DOHH2 (cell line): ENCODE data around the gene MGLL.

Experiments used
- H3F3A ChIP-seq: fragments of 200-600 bp; sonication (generic), shearing (Covaris generic); 2 replicates; pipeline ENCODE4 v1.6.0; 2016; ENCODE audit warnings: antibody characterized with exemption, mild to moderate bottlenecking; ENCODE audit not compliant: control insufficient read depth, insufficient read depth
- H3K27ac ChIP-seq: fragments of 200-600 bp; sonication (generic); 2 replicates; pipeline ENCODE4 v1.5.1; 2014; ENCODE audit warnings: low read depth, mild to moderate bottlenecking, low read length, moderate library complexity
- H3K27me3 ChIP-seq: fragments of 200-600 bp; sonication (generic); 2 replicates; pipeline ENCODE4 v1.6.1; 2014; ENCODE audit warnings: mild to moderate bottlenecking, low read length, mixed read lengths; ENCODE audit not compliant: control insufficient read depth
- H3K36me3 ChIP-seq: fragments of 200-600 bp; sonication (generic); 2 replicates; pipeline ENCODE4 v1.6.1; 2014; ENCODE audit warnings: mild to moderate bottlenecking, low read length, moderate library complexity, mixed read lengths; ENCODE audit not compliant: control insufficient read depth
- H3K4me1 ChIP-seq: fragments of 200-600 bp; sonication (generic); 2 replicates; pipeline ENCODE4 v1.6.1; 2014; ENCODE audit warnings: mild to moderate bottlenecking, low read length, mixed read lengths; ENCODE audit not compliant: control insufficient read depth
- H3K4me2 ChIP-seq: fragments of 200-600 bp; sonication (generic); 2 replicates; pipeline ENCODE4 v1.6.0; 2014; ENCODE audit warnings: mild to moderate bottlenecking, low read length, moderate library complexity
- H3K4me3 ChIP-seq: fragments of 200-600 bp; sonication (generic); 2 replicates; pipeline ENCODE4 v1.5.1; 2014; ENCODE audit warnings: mild to moderate bottlenecking, low read length, mixed read lengths
- H3K79me2 ChIP-seq: fragments of 200-600 bp; sonication (generic); 2 replicates; pipeline ENCODE4 v1.6.1; 2014; ENCODE audit warnings: mild to moderate bottlenecking, low read length, mixed read lengths; ENCODE audit not compliant: control insufficient read depth
- H3K9me2 ChIP-seq: fragments of 200-600 bp; sonication (generic); replicated peaks from 2 replicates; pipeline ENCODE4 v1.6.1; 2014; ENCODE audit warnings: mild to moderate bottlenecking, low read length, mixed read lengths; ENCODE audit not compliant: control insufficient read depth
- H3K9me3 ChIP-seq: fragments of 200-600 bp; sonication (generic); 2 replicates; pipeline ENCODE4 v1.6.1; 2014; ENCODE audit warnings: antibody characterized with exemption, low read length, mixed read lengths; ENCODE audit not compliant: control insufficient read depth, insufficient read depth
- H4K20me1 ChIP-seq: fragments of 200-600 bp; sonication (generic); 2 replicates; pipeline ENCODE4 v1.6.0; 2014; ENCODE audit warnings: low read depth, mild to moderate bottlenecking, antibody characterized with exemption, low read length, moderate library complexity; ENCODE audit not compliant: control insufficient read depth, insufficient read depth
- CTCF ChIP-seq: fragments of 200-600 bp; sonication (generic); IDR thresholded peaks from one replicate; pipeline ENCODE4 v1.5.1; 2014; ENCODE audit warnings: antibody characterized with exemption, mild to moderate bottlenecking, low read depth, low read length; ENCODE audit not compliant: poor library complexity, severe bottlenecking
- EZH2phosphoT487 ChIP-seq: fragments of 200-600 bp; sonication (generic); IDR thresholded peaks from 2 replicates; pipeline ENCODE4 v1.6.1; 2017; ENCODE audit warnings: borderline replicate concordance, mild to moderate bottlenecking, antibody characterized with exemption, low read length, moderate library complexity, mixed read lengths

The MGLL gene

GRCh38 chr3:127714866-127715265 is 107.4 kb downstream of the MGLL start:
- Histone ChIP-seq H3K9me3 (no peaks in the 10 kb centered on the region), H3K9me2 (no peaks in the 10 kb centered on the region), H3F3A (no peaks in the 10 kb centered on the region), H3K4me1 (no peaks in the 10 kb centered on the region), H4K20me1 (no peaks in the 10 kb centered on the region), H3K27me3 (no peaks in the 10 kb centered on the region; the same call in 1 of the 2 replicates), H3K4me2 (no peak overlapping the region), H3K27ac (no peak overlapping the region), H3K4me3 (no peak overlapping the region), H3K36me3 (no peaks in the 10 kb centered on the region), H3K79me2 (no peaks in the 10 kb centered on the region)
- TF ChIP-seq EZH2phosphoT487, result no peak
- TF ChIP-seq CTCF, result no peak

DNA sequence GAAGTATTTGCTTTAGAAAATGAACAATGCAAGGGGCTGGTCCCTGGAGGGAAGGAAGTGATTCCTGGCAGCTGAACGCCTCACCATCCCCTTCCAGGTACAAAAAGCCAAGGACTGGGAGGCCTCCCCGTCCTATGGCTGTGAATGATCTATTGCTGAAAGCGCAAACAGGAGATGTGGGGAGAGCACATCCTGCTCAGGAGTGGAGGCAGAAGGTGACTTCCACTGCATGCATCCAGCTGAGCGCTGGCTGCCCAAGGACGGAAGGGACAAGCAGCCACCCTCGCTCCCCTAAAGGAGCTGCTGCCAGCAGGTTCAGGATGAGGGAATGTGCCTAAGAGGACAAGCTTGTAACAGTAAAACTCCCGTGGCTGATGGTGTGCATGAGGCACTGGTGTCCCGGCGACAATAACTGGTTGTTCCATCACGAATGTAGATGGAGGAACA is 108.2 kb downstream of the MGLL start:
- Histone ChIP-seq H3K36me3 (no peaks in the 10 kb centered on the region), H3K4me2 (no peak overlapping the region), H3K27me3 (no peaks in the 10 kb centered on the region; the same call in 1 of the 2 replicates), H3K27ac (no peak overlapping the region), H3K4me1 (no peaks in the 10 kb centered on the region), H3K4me3 (no peak overlapping the region), H3K9me2 (no peaks in the 10 kb centered on the region), H3K9me3 (no peaks in the 10 kb centered on the region), H4K20me1 (no peaks in the 10 kb centered on the region), H3F3A (no peaks in the 10 kb centered on the region), H3K79me2 (no peaks in the 10 kb centered on the region)
- TF ChIP-seq EZH2phosphoT487 (no peak), CTCF (no peak)

- Histone ChIP-seq H3K36me3 (no peaks in the 10 kb centered on the region), H3K4me1 (no peaks in the 10 kb centered on the region), H3K27ac (no peak overlapping the region), H4K20me1 (no peaks in the 10 kb centered on the region), H3K9me2 (no peaks in the 10 kb centered on the region), H3K4me2 (no peak overlapping the region), H3K9me3 (no peaks in the 10 kb centered on the region), H3K79me2 (no peaks in the 10 kb centered on the region), H3K4me3 (no peak overlapping the region), H3F3A (no peaks in the 10 kb centered on the region), H3K27me3 (no peaks in the 10 kb centered on the region; the same call in 1 of the 2 replicates)
- no peak for TF ChIP-seq CTCF
- no peak for TF ChIP-seq EZH2phosphoT487
Observed at GRCh38 chr3:127712881-127713771, 109.2 kb downstream of the MGLL start.
